Measurements from ENCODE around the gene SNX8. TPM values are rescaled to one million over a fixed set of nuclear protein-coding genes. Genes with fewer than 3 reads are reported as not detected.

SNX8 gene
- total RNA-seq, 1 experiment from 2014 or later, result 40.6 TPM

- Histone ChIP-seq H3K4me1 (ENCODE audit: insufficient read depth, low read length) (no peaks in the 10 kb centered on the region), H4K91ac (ENCODE audit: insufficient read length, low read depth, low read length) (no peak overlapping the region), H3K14ac (ENCODE audit: insufficient read depth, low read length) (no peak overlapping the region), H2AK5ac (ENCODE audit: insufficient read length, low read length) (no peak overlapping the region), H2BK12ac (ENCODE audit: insufficient read length, low read depth, low read length) (no peak overlapping the region), H3K9ac (ENCODE audit: extremely low read depth, insufficient read length, low read length) (no peak overlapping the region), H3K56ac (ENCODE audit: insufficient read length, low read depth, low read length) (no peak overlapping the region), H3K79me1 (ENCODE audit: insufficient read depth, low read depth, low read length, poor library complexity, severe bottlenecking) (no peaks in the 10 kb centered on the region), H4K8ac (replicated peaks; ENCODE audit: insufficient read length, low read depth, low read length) (no peak overlapping the region), H4K5ac (ENCODE audit: insufficient read length, low read depth, low read length) (no peak overlapping the region), H2BK5ac (ENCODE audit: insufficient read length, low read length) (no peak overlapping the region), H4K20me1 (ENCODE audit: control insufficient read depth, insufficient read depth, insufficient read length) (no peaks in the 10 kb centered on the region), H3K27ac (ENCODE audit: insufficient read length, low read depth, low read length) (no peak overlapping the region), H2BK20ac (ENCODE audit: low read depth, low read length, poor library complexity, severe bottlenecking) (no peak overlapping the region), H3K4ac (ENCODE audit: low read depth, low read length) (no peak overlapping the region), H3K23ac (ENCODE audit: insufficient read length, low read depth, low read length) (no peak overlapping the region), H3K18ac (ENCODE audit: insufficient read length, low read depth, low read length) (no peak overlapping the region), H3K23me2 (ENCODE audit: insufficient read length, low read depth, low read length, poor library complexity, severe bottlenecking) (no peaks in the 10 kb centered on the region), H2BK120ac (ENCODE audit: low read depth, low read length, poor library complexity, severe bottlenecking) (no peak overlapping the region), H3T11ph (ENCODE audit: low read length) (no peak overlapping the region), H2BK15ac (ENCODE audit: low read depth, low read length) (no peak overlapping the region), H2AFZ (ENCODE audit: low read length) (no peak overlapping the region), H3K27me3 (ENCODE audit: insufficient read depth, low read length) (no peaks in the 10 kb centered on the region), H3K9me3 (ENCODE audit: control insufficient read depth, low read depth, low read length) (no peaks in the 10 kb centered on the region), H3K4me2 (ENCODE audit: insufficient read depth, insufficient read length, low read length) (no peak overlapping the region), H3K79me2 (ENCODE audit: insufficient read depth, low read length) (no peaks in the 10 kb centered on the region)
- no CpG with 5 or more reads among the region's 24 CpGs for WGBS (ENCODE audit: extremely low coverage, insufficient read length, low lambda C conversion rate)
- no peak for TF ChIP-seq CTCF (conservative IDR thresholded peaks at IDR 0.05)
- Mint-ChIP-seq H3K9me3 (no peaks in the 10 kb centered on the region), H3K27me3 (ENCODE audit: low read depth) (no peaks in the 10 kb centered on the region; the same call in 1 of the 2 replicates), H3K4me1 (peaks cover 3 to 8% of the 10 kb centered on the region in 2 experiments), H3K36me3 (ENCODE audit: insufficient read depth in 1 of 3, low read depth in 3 of 3) (peaks cover 12 to 41% (median 36%) of the 10 kb centered on the region in 3 experiments), H3K4me3 (no peak overlapping the region), H3K27ac (peak overlapping the region in 2 of 3 experiments; percentile 7 to 90; a peak in 4 of 7 replicates)
- DNase-seq, result peak; percentile 54
Measured at GRCh38 chr7:2248984-2249694, 65.1 kb downstream of the SNX8 start.

Data from H9 (cell line).